ENCODE results near the gene CKAP4.

The CKAP4 gene

DNA sequence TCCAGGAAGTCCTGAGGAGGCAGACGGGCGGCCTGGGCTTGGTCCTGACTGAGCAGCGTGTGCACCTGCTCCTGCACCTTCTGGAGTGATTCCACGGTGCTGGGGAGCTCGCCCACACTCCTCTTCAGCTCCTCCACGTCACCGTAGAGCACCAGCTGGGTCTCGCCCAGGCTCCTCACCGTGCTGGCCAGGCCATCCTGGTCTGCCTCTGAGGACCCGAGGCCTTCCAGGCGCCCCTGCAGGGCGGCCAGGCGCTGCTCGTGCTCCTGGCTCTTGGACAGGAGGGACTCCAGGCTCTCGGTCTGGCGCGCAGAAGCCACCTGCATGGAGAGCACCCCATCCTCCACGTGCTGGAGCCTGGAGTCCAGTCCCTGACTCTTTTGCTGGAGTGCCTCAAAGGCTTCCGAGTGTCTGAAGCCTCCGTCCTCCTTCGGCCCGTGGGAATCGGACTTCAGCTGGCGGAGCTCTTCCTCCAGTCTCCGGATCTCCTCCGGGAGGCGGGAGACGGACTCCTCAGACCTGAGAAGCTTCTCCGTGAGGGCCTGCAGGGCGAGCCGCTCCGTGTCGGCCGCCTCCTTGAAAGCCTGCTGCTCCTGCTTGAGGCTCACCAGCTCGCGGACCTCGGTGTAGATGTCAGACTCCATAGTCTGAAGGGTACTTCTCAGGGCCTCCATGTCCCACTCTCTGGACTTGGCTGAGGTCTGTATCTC, 8.4 kb downstream of the CKAP4 start:
- DNase-seq: no peak

DNA sequence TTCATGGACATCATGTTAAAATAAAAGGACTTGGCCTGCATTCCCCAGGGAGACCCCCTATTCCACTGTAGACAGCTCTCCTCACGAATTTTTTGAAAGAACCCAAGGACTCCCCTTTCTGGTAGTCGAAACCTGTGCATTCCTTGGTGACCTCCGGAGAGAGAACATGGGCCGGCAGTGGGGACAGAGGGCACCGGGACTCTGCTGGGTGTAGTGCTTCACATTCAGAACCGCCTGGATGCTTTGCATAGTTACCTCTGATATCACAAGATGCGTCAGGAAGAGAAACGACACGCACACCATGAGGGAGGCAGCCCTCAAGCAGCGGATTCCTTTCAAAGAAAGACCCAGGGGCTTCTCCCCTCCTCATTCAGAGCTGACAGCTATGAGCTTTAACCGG, 9.7 kb downstream of the CKAP4 start:
- no peak for DNase-seq

DNA sequence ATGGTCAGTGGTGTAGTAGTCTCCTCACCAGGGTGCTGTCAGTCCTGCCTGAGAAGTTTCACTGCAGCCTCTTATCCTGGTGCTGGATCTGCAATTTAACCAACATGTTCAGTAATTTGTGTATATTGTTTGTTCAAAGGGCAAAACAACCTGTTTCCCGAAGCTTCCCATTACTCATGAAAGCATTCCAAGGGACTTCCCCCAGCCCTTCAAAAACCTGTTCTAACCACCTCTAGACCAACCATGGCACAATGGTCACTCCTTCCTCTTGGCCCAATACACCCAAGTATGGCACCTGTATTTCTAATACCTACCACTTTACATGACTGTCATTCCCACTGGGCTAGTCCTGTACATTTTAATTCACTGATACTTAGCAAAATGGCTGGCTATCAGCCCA, 12.1 kb downstream of the CKAP4 start:
- no peak for DNase-seq

DNA sequence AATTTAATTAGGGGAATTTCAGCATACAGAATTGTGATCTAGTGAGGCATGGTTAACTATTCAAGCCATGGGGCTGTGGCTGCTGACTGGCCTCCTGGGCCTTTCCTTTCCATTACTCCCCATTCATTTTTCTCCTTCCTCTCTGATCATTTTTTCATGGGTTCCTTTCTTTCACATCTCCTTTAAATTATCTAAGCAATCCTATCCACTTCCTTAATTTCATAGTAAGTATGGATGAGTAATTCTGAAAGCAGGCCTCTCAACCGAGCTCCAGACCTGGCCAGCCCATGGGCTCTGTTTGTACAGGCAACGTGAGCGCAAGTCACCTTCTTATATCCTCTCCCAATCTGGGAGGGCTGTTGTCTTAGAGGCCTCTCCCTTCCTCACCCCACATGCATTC, 13.4 kb downstream of the CKAP4 start:
- no peak for DNase-seq

GRCh38 chr12:106233011-106233410, 14.8 kb downstream of the CKAP4 start:
- no peak for DNase-seq

- DNase-seq: no peak
These were observed 18.7 kb downstream of the CKAP4 start for GRCh38 chr12:106229036-106229591.

DNA sequence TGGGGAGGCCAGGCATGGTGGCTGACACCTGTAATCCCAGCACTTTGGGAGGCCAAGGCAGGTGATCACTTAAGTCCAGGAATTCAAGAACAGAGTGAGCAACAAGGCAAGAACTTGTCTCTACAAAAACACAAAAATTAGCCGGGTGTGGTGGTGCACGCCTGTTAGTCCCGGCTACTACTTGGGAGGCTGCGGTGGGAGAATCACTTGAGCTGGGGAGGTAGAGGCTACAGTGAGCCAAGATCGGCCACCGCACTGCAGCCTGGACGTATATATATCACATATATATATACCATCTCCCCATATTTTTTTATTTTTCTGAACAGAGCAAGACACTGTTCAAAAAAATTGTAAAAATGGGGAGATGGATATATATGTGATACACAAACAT, 19.5 kb downstream of the CKAP4 start:
- DNase-seq: no peak

DNA sequence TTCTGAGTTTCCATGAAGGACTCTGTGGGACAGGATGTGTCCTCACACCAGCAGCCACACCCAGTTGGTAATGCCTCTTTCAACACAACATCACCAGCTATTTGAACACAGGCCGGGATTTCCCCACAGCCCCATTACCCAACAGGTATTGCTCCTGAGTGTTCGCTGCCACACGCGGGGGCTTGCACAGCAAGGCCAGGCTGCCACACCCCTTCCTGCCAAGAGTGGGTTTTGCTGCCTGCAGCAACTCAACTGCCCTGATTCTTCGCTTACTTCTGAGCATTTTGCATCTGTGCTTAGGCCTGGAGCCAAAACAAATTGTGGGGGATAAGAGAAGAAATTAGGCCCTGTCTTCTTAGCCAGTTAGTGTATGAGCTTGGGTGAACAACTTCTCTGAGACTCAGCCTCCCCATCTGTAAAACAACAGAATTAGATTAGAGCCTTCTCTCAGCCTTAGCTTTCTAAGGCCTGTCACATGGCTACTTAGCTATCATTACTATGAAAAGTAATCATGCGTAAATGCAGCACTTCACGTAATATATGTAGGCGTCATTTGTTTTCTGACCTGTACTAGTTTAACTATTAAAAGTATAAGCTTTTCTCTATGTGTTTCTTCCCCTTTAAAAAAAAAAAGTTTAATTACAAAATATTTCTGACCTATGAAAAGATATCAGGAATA, 20.0 kb downstream of the CKAP4 start:
- DNase-seq: no peak

- DNase-seq: no peak
These were observed 20.8 kb downstream of the CKAP4 start for GRCh38 chr12:106226884-106227640.

GRCh38 chr12:106224355-106224706, 23.5 kb downstream of the CKAP4 start:
- no peak for DNase-seq

DNA sequence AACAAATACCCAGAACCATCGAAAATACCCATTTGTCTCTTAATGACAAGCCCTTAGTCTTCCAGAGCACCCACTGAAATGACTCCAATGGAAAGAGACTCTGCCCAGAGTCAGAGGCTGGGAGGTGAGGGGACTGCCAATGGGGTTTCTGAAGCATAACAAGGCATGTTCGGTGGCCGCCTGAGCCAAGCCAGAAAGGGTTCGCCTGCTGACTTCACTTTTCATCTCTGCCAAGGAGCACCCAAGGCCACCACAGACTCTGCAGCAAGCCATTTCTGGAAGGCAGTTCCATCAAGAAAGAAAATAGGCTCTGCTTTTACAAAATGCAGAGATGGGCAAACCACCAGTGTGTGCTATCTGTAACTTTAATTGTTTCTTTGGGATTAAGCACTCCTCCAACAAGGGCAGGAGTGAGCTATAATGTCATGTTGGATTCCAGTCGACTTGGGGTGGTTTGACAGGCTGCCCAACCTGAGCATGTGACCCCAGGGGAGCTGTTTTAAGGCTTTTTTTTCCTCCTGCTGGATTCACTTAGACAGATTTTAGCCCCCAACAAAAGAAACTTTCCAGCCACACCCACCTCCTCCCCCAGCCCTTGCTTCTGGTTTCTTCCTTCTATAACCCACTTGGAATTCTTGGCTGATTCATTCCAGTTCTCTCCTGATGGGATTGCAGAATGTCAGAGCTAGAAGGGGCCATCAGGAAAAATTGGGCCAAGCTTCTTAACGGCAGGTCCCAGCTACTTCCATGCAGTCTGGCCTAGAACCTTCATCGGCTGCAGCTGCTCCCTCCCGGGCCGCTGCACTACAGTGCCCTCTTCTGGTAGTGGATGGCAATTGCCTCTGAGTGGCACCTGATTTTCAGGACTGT, 24.1 kb downstream of the CKAP4 start:
- peak; percentile 11 for DNase-seq

DNA sequence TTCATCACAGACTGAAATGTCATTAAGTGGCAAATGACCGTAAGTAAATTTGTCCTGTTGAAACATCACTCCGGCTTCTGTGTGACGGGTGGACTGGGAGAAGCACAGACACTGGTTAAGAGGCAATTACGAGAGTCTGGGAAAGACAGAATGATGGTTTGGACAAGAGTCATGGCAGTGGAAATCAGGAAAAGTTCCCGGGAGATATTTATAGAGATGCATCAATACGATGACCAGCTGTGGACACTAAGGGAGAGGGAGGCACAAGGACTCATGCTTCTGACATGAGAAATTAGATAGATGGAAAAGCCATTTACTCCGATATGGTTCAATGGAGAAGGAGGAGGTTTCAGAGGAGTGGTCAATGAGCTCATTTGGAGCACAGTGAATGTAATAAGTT, 27.3 kb downstream of the CKAP4 start:
- no peak for DNase-seq

- no peak for DNase-seq
These were observed 28.8 kb downstream of the CKAP4 start for GRCh38 chr12:106219043-106219442.

- DNase-seq: no peak
These were observed 30.1 kb downstream of the CKAP4 start for GRCh38 chr12:106217706-106218105.

GRCh38 chr12:106214571-106214970, 33.2 kb downstream of the CKAP4 start:
- DNase-seq: no peak

GRCh38 chr12:106213662-106214061, 34.2 kb downstream of the CKAP4 start:
- DNase-seq: no peak

GRCh38 chr12:106211973-106212372, 35.8 kb downstream of the CKAP4 start:
- DNase-seq: no peak

DNA sequence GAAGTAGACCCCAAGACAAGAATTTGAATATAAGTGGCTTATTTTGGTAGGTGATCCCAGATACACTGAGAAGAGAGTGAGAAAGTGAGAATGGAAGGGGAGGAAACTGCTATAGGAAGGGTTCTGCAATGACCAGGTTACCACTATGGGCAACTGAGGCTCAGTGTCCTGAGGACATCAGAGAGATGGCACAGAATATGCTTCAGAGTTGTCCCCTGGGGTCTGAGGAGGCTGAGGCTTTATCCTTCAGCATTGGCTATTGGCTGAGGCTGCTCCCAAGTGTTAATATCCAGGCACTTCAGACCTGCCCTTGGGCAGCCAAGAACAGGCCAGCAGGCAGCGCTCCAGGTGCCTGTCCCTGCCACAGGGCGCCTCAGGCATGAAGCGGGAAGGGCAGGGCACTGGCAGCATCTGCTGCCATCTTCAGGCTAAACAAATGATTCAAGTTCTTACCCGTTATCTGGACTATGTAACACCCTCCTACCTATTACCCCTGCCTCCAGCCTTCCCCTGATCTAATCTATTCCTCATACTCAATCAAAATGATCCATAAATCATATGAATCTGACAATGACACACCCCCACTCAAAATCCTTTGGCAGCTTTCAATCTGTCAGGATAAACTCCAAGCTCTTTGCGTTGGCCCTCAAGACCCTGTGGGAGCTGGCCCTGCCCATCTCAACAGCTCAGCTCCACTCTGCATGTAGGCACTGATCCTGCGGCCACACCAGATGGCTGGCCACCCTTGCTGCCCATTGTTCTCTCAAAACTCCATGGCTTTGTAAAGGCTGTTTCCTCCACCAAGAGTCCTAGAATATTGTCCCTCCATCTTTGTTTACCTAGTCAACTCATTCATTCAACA, 42.4 kb downstream of the CKAP4 start:
- DNase-seq: no peak

- no peak for DNase-seq
These were observed 43.5 kb downstream of the CKAP4 start for GRCh38 chr12:106204312-106204711.

GRCh38 chr12:106197906-106198623, 49.8 kb downstream of the CKAP4 start:
- DNase-seq: no peak

DNA sequence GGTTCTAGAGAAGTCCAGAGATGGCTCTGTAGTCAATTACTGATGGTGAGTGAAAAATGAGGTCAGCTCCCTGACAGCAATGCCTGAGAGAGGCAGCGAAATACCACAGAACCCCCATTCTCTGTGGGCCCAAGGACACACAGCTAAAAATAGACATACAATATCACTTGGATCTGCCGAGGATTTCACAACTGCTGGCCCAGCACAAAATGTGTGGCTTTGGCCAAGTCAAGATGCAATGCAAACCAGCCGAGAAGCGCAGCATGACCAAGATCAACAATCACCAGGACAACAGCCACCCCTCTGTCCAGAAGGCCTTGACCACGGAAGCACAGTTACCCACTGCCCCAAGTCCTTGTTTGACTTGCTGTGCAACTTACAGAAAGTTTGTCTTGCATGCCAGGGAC, 52.2 kb downstream of the CKAP4 start:
- DNase-seq: no peak
